WERI-Rb-1 (cell line): ENCODE data around the gene L3HYPDH.
A peak's percentile ranks its signal among the peaks of the same experiment; 100 is the strongest.

Experiments
- DNase-seq: peaks from one replicate; pipeline ENCODE4 v3.0.0-alpha.2; 2020
- H3K27ac ChIP-seq: fragments of 250-450 bp; sonication (Bioruptor Pico); 2 replicates; pipeline ENCODE4 v1.5.1; 2020; ENCODE audit warnings: mild to moderate bottlenecking, moderate library complexity
- H3K27me3 ChIP-seq: fragments of 250-450 bp; sonication (Bioruptor Pico); 2 replicates; pipeline ENCODE4 v1.5.1; 2021; ENCODE audit warnings: mild to moderate bottlenecking, low read depth, moderate library complexity; ENCODE audit not compliant: insufficient read depth, severe bottlenecking
- H3K36me3 ChIP-seq: fragments of 250-450 bp; sonication (Bioruptor Pico); 2 replicates; pipeline ENCODE4 v1.5.1; 2020; ENCODE audit warnings: mild to moderate bottlenecking, moderate library complexity
- H3K4me3 ChIP-seq: 2 replicates; pipeline ENCODE4 v1.5.1; 2011; ENCODE audit warnings: low read depth, mild to moderate bottlenecking, control low read depth, low read length
- H3K9me3 ChIP-seq: fragments of 250-450 bp; sonication (Bioruptor Pico); 2 replicates; pipeline ENCODE4 v1.5.1; 2021; ENCODE audit warnings: mild to moderate bottlenecking, moderate library complexity; ENCODE audit not compliant: severe bottlenecking
- TF ChIP-seq, protein P1 (sequence below): IDR thresholded peaks from 2 replicates; pipeline ENCODE4 v1.5.1; 2011; ENCODE audit warnings: low read depth, mild to moderate bottlenecking, control low read depth, inconsistent platforms, low read length

The L3HYPDH gene

DNA sequence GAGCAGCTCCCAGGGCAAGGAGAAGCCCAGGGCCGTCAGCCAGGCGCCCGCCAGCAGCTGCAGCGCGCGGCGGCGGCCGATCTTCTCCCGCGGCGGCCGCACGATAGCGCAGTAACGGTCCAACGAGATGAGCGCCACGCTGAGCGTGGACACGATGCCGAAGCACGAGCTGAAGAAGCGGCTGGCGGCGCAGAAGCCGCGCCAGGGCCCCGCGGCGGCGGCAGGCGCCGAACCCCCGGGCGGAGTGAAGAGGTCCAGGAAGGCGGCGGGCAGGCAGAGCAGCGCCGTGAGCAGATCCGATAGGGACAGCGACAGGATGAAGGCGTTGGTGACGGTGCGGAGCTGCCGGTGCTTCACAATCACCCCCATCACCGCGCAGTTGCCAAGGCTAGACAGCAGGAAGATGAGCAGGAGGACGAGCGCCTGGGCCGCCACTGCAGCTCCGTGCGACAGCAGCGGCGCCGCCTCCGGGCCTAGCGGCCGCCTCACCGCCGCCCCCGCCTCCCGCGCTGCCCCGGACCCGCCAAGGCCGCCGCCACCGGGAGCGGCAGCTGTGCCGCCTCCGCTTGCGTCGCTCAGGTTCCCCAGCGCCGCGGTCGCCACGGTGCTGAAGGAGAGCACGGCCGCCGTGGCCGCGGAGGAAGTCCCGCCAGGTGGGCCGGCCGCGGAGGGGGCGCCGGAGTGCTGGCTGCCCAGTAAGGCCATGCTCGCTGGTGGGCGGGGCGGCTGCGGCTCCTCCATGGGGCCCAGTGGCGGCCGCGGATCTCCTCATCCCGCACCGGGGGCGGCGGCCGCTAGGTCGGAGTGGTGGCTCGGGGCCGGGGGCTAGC lies 19.5 kb downstream of the L3HYPDH start:
- Histone ChIP-seq H3K27me3 (no peaks in the 10 kb centered on the region), H3K4me3 (peak overlapping the region; percentile 69), H3K36me3 (peaks cover 12% of the 10 kb centered on the region; the same call in 1 of the 2 replicates), H3K27ac (peak overlapping the region; percentile 49), H3K9me3 (no peaks in the 10 kb centered on the region)
- TF ChIP-seq, protein P1, sequence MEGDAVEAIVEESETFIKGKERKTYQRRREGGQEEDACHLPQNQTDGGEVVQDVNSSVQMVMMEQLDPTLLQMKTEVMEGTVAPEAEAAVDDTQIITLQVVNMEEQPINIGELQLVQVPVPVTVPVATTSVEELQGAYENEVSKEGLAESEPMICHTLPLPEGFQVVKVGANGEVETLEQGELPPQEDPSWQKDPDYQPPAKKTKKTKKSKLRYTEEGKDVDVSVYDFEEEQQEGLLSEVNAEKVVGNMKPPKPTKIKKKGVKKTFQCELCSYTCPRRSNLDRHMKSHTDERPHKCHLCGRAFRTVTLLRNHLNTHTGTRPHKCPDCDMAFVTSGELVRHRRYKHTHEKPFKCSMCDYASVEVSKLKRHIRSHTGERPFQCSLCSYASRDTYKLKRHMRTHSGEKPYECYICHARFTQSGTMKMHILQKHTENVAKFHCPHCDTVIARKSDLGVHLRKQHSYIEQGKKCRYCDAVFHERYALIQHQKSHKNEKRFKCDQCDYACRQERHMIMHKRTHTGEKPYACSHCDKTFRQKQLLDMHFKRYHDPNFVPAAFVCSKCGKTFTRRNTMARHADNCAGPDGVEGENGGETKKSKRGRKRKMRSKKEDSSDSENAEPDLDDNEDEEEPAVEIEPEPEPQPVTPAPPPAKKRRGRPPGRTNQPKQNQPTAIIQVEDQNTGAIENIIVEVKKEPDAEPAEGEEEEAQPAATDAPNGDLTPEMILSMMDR: no peak
- peak; percentile 77 for DNase-seq

DNA sequence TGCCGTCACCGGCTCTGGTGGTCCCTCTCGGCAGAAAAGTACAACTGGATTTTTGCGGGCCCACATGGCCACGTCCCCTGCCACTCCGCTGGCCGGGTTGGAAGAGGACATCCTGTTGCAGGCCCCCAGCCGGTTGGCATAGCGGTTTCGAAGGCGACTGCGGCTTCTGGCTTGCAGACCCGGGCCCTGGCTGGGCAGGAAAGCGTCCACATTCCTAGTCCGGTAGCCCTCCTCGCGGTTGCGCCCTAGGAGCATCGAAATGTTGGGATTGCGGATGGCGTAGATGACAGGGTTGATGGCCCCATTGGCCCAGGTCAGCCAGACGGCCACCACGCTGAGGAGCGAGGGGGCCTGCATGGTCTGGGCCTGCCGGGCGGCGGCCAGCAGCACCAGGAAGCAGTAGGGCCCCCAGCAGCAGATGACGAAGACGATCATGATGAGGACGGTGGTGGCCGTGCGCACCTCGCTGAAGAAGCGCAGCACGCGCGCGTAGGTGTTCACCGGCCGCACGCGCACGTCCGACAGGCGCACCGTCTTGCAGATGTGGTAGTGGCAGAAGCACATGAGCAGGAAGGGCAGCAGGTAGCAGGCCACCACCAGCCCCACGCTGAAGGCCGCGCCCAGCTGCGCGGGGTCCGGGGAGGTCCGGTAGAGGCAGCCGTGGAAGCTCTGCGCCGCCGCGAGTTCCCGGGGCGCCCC lies 20.3 kb downstream of the L3HYPDH start:
- no peaks in the 10 kb centered on the region for H3K9me3 ChIP-seq

DNA sequence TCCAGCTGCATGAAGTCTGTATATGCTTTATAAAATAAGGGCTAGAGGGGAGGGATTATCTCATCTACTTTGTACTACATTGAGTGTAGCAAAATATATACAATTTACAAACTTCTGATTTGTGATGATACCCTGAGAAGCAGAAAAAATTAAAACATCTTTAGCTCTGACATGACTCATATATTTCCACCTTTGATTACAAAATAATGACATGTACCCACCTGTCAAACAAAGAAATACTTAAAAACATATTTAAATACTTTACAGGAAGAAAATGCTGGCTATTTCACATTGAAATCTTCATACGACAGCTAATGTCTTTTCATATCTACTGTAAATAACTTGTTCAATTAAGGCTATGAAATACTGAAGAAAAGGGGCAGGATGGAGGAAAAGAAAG lies 22.3 kb downstream of the L3HYPDH start:
- no peak for DNase-seq
- H3K9me3 ChIP-seq: no peaks in the 10 kb centered on the region
- no peaks in the 10 kb centered on the region for H3K27me3 ChIP-seq
- H3K4me3 ChIP-seq: no peak overlapping the region
- H3K36me3 ChIP-seq: peaks cover 12% of the 10 kb centered on the region; the same call in 1 of the 2 replicates
- TF ChIP-seq, protein P1: no peak
- no peak overlapping the region for H3K27ac ChIP-seq

More for the DNA sequence above, 20.3 kb downstream of the L3HYPDH start:
- Histone ChIP-seq H3K27me3 (no peaks in the 10 kb centered on the region), H3K27ac (peak overlapping the region; percentile 49), H3K4me3 (peak overlapping the region; percentile 69), H3K36me3 (peaks cover 12% of the 10 kb centered on the region; the same call in 1 of the 2 replicates)
- TF ChIP-seq, protein P1: no peak
- no peak for DNase-seq

DNA sequence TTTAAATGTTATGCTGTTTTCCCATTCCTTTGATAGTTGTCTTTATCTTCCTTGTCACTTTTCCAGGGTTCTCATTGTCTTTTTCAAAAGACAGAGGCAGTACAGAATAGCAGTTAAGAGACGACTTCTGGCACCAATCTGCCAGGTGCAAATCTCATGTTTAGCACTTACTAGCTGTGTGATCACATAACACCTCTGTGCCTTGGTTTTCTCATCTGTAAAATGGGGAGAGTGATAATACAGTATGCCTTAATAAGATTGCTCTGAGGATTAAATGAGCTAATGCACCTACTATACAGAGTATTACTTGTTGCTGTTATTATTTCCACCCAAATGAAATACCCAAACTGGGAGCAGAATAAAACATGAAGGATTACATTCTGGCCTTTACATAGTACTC lies 23.8 kb downstream of the L3HYPDH start:
- no peak overlapping the region for H3K27ac ChIP-seq
- peaks cover 15% of the 10 kb centered on the region for H3K36me3 ChIP-seq
- no peak overlapping the region for H3K4me3 ChIP-seq
- TF ChIP-seq, protein P1: no peak
- no peaks in the 10 kb centered on the region for H3K27me3 ChIP-seq
- no peak for DNase-seq
- H3K9me3 ChIP-seq: no peaks in the 10 kb centered on the region

DNA sequence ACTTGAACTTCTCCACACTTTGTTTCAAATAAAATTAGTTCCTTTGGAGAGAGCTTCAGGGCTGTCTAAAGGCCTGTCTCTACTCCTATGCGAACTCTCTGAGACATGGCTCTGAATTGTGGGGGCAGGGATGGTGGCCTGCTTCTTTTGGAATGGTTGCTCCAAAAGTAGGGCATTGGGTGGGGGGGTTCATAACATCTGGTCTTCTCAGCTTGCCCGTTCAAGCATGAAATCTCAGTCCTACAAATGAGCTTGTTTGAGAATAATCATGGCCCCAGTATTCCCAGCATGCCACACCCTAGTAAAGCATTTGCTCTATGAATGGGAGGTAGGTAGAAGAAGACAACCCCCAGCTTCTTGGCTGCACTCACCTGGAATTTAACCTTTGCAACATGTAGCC lies 25.7 kb downstream of the L3HYPDH start:
- no peak overlapping the region for H3K27ac ChIP-seq
- no peak for DNase-seq
- peaks cover 11% of the 10 kb centered on the region for H3K36me3 ChIP-seq
- H3K27me3 ChIP-seq: no peaks in the 10 kb centered on the region
- TF ChIP-seq, protein P1: no peak
- no peaks in the 10 kb centered on the region for H3K9me3 ChIP-seq
- H3K4me3 ChIP-seq: no peak overlapping the region
